ENCODE results near the gene SPAG6. TPM values are rescaled to one million over a fixed set of nuclear protein-coding genes. Genes with fewer than 3 reads are reported as not detected.

Gene SPAG6
- polyA plus RNA-seq, 3 donors = 0.75 to 1.1 (median 0.92) TPM

DNA sequence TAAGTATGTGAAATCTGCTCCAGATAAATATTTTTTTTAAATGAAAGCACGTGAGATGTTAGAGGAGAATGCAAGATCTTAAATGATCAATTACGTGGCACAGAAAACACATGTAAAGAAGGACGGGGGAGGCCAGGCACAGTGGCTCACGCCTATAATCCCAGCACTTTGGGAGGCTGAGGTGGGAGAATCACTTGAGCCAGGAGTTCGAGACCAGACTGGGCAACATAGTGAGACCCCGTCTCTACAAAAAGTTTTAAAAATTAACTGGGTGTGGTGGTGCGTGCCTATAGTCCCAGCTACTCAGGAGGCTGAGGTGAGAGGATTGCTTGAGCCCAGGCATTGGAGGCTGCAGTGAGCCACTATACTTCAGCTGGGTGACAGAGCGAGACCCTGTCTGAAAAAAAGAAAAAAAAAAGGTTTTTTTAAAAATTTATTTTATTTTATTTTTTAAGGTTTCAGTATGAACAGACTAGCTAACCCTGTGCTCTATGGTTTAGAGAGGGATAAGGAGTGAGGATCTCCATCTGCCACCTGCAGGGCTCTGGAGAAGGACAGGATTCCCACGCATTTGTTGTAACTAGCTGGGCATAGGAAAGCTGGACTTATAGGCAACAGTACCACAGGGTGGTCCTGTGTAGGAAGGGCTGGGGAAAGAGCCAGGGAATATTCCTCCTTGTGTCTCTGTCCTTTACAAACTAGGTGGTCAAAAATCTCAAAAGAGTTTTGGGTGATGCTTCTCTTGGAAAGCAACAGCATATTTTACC lies 113.2 kb downstream of the SPAG6 start:
- DNase-seq (ENCODE audit: low read depth in 3 of 3, low spot score in 2 of 3) = no peak

DNA sequence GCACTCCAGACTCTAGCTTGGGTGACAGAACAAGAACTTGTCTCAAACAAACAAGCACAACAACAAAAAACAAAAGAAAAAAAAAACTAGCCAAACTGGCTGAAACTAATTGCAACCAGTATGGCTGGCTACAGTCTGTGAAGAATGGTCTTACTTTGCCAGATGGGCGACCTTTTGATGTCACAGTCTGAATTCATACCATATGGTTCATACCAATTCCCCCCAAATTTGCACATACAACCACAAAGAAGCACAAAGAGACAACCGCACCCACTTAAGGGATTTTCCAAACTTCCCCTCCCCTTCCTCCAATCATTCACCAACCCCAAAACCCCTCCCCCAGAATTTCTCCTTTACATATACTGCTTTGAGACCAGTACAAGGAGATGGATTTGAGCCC lies 114.2 kb downstream of the SPAG6 start:
- DNase-seq (ENCODE audit: low read depth in 3 of 3, low spot score in 2 of 3) = no peak

- no peak for DNase-seq (ENCODE audit: low read depth in 3 of 3, low spot score in 2 of 3)
Observed at GRCh38 chr10:22460101-22460500, 114.8 kb downstream of the SPAG6 start.

GRCh38 chr10:22460531-22461403 lies 115.5 kb downstream of the SPAG6 start:
- no peak for DNase-seq (ENCODE audit: low read depth in 3 of 3, low spot score in 2 of 3)

DNA sequence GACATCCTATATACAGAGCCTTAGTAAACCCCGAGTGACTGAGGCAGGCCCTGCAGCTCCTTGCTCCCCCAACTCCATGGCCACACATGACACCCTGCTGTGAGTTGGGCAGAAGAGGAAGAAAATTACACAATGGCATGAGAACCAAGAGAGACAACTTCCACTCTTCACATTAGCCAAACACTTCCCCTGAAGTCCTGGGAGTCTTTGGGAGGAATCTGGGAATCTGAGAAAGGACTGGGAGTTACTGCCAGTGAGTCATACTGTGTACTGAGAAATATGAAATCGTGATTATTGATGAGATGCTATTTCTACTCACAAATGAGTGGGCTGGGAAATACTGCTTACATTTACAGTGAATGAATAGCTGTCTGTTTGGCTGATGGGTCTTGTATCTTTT lies 116.6 kb downstream of the SPAG6 start:
- DNase-seq (ENCODE audit: low read depth in 3 of 3, low spot score in 2 of 3) = no peak

GRCh38 chr10:22463255-22463654 lies 118.0 kb downstream of the SPAG6 start:
- DNase-seq (ENCODE audit: low read depth in 3 of 3, low spot score in 2 of 3) = no peak

- no peak for DNase-seq (ENCODE audit: low read depth in 3 of 3, low spot score in 2 of 3)
Observed at GRCh38 chr10:22464966-22465629, 119.8 kb downstream of the SPAG6 start.

DNA sequence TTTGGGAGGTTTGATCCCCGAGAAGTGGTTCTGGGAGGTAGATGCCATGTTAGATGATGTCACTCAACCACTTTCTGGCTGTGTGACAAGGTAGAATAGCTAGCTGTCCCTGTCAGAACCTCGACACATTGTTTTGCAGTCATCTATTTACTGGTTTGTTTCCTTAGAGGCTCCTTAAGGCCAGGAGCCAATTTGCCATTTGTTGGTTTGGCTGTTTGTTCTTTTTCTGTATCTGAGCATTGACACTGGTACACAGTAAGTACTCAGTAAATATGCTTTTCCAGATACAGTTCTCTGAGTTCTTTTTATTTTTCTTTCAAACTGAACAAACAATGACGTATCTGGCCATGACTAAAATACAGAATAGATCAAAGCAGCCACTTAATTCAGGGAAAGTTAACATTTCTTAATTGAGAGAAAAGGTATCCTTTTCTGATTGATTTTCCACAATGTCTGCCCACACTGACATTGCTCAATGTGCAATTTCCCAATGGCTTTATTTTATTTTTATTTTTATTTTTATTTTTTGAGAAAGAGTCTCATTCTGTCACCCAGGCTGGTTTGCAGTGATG lies 121.6 kb downstream of the SPAG6 start:
- DNase-seq (ENCODE audit: low read depth in 3 of 3, low spot score in 2 of 3) = no peak

Other genes starting within 250 kb of the SPAG6 start
- not detected for gene EBLN1, start 127.5 kb upstream of the SPAG6 start, polyA plus RNA-seq (ENCODE audit: insufficient read length in 3 of 3)
- 10 to 100 TPM; 91.7 to 99.9 (median 95.8) TPM for gene COMMD3, start 29.1 kb upstream of the SPAG6 start, polyA plus RNA-seq (ENCODE audit: insufficient read length in 3 of 3)
- 100 to 1,000 TPM; 103 to 121 (median 105) TPM for gene BMI1, start 24.4 kb upstream of the SPAG6 start, polyA plus RNA-seq (ENCODE audit: insufficient read length in 3 of 3)